NCI-H1930 (cell line): ENCODE data around the gene PSMB5.
"Not testable (repeated sequence)": the region's sequence is repeated elsewhere in the genome, so short reads cannot be mapped to it uniquely, and the experiment has no call there.

Source experiments
- DNase-seq, 2 experiments: peaks; one replicate each; lab custom pipeline; 2025; lab: John Stamatoyannopoulos, UW

Gene PSMB5

GRCh38 chr14:23013749-23014054 lies 21.0 kb downstream of the PSMB5 start:
- DNase-seq = not testable (repeated sequence)

- no peak for DNase-seq
Observed at GRCh38 chr14:23013054-23013748, 21.5 kb downstream of the PSMB5 start.

GRCh38 chr14:23009939-23010726 lies 24.6 kb downstream of the PSMB5 start, which contains the start of gene C14orf93:
Gene C14orf93 (minus strand): TSS chr14:23010143. CDS start chr14:22999023, 11,120 bp downstream.
- DNase-seq = peak; percentile 44 to 75

- peak in 1 of 2 experiments; percentile 18 for DNase-seq
Observed at GRCh38 chr14:23009483-23009938, 25.2 kb downstream of the PSMB5 start.

GRCh38 chr14:23008831-23009230 lies 25.9 kb downstream of the PSMB5 start:
- DNase-seq = peak in 1 of 2 experiments; percentile 9

- DNase-seq = peak; percentile 96
Observed at GRCh38 chr14:23006544-23007419, 27.9 kb downstream of the PSMB5 start.

- DNase-seq = no peak
Observed at GRCh38 chr14:23006188-23006534, 28.5 kb downstream of the PSMB5 start.

- no peak for DNase-seq
Observed at GRCh38 chr14:23005451-23006187, 29.1 kb downstream of the PSMB5 start.

GRCh38 chr14:23004274-23004673 lies 30.4 kb downstream of the PSMB5 start:
- DNase-seq = not testable (repeated sequence)

- DNase-seq = no peak
Observed at GRCh38 chr14:23002592-23002991, 32.1 kb downstream of the PSMB5 start.

GRCh38 chr14:23000860-23001259 lies 33.8 kb downstream of the PSMB5 start:
- no peak for DNase-seq

GRCh38 chr14:22998329-22999012 lies 36.2 kb downstream of the PSMB5 start:
- no peak for DNase-seq

- DNase-seq = no peak
Observed at GRCh38 chr14:22997676-22998323, 36.9 kb downstream of the PSMB5 start.

- DNase-seq = no peak
Observed at GRCh38 chr14:22996768-22997654, 37.7 kb downstream of the PSMB5 start.

GRCh38 chr14:22995889-22996625 lies 38.6 kb downstream of the PSMB5 start:
- no peak for DNase-seq

GRCh38 chr14:22994762-22995275 lies 39.9 kb downstream of the PSMB5 start:
- DNase-seq = no peak

- no peak for DNase-seq
Observed at GRCh38 chr14:22993517-22993916, 41.2 kb downstream of the PSMB5 start.

GRCh38 chr14:22991852-22992251 lies 42.8 kb downstream of the PSMB5 start:
- DNase-seq = no peak

GRCh38 chr14:22987291-22987690 lies 47.4 kb downstream of the PSMB5 start:
- DNase-seq = no peak
